HG03354 (cell line): ENCODE data around the gene MAEL.
"Not testable (repeated sequence)": the region's sequence is repeated elsewhere in the genome, so short reads cannot be mapped to it uniquely, and the experiment has no call there.

Experiments
- ATAC-seq: cut with Tn5 transposase; IDR thresholded peaks from one replicate; pipeline ENCODE4 v1.9.1; 2021; ENCODE audit warnings: mild to moderate bottlenecking; ENCODE audit not compliant: unreplicated experiment, poor library complexity, severe bottlenecking

The MAEL gene

GRCh38 chr1:166975361-166976129, 13.5 kb upstream of the MAEL start, which contains the start of gene ILDR2:
Gene ILDR2 (minus strand): TSS chr1:166975540. CDS start chr1:166975268, 272 bp downstream.
- ATAC-seq, result peak; percentile 74

- ATAC-seq, result no peak
Measured at GRCh38 chr1:166977951-166978350, 11.1 kb upstream of the MAEL start.

- ATAC-seq, result peak; percentile 45
Measured at GRCh38 chr1:166978821-166979220, 10.3 kb upstream of the MAEL start.

- no peak for ATAC-seq
Measured at GRCh38 chr1:166980383-166980782, 8.7 kb upstream of the MAEL start.

GRCh38 chr1:166980818-166981217, 8.3 kb upstream of the MAEL start:
- ATAC-seq, result no peak

- no peak for ATAC-seq
Measured at GRCh38 chr1:166981589-166981988, 7.5 kb upstream of the MAEL start.

GRCh38 chr1:166999075-166999474, 10.0 kb downstream of the MAEL start:
- peak; percentile 48 for ATAC-seq

- peak; percentile 82 for ATAC-seq
Measured at GRCh38 chr1:166999500-167000055, 10.5 kb downstream of the MAEL start.

GRCh38 chr1:167000546-167000945, 11.5 kb downstream of the MAEL start:
- no peak for ATAC-seq

GRCh38 chr1:167002354-167002753, 13.3 kb downstream of the MAEL start:
- ATAC-seq, result no peak

- no peak for ATAC-seq
Measured at GRCh38 chr1:167003711-167004110, 14.6 kb downstream of the MAEL start.

GRCh38 chr1:167011560-167012191, 22.6 kb downstream of the MAEL start:
- no peak for ATAC-seq

GRCh38 chr1:167012570-167012969, 23.5 kb downstream of the MAEL start:
- ATAC-seq, result no peak

GRCh38 chr1:167013108-167013929, 24.2 kb downstream of the MAEL start:
- ATAC-seq, result no peak

- no peak for ATAC-seq
Measured at GRCh38 chr1:167016100-167016750, 27.1 kb downstream of the MAEL start.

GRCh38 chr1:167022384-167022783, 33.3 kb downstream of the MAEL start:
- peak; percentile 93 for ATAC-seq

- ATAC-seq, result not testable (repeated sequence)
Measured at GRCh38 chr1:167029553-167029952, 40.5 kb downstream of the MAEL start.

GRCh38 chr1:167033646-167034045, 44.6 kb downstream of the MAEL start:
- no peak for ATAC-seq

GRCh38 chr1:167043752-167044488, 54.8 kb downstream of the MAEL start:
- peak; percentile 99 for ATAC-seq
